KMS-11 (cell line): ENCODE measurements around the gene ITIH1.

ENCODE experiments used
- H2AFZ ChIP-seq: fragments of 200-600 bp; sonication (generic); 2 replicates; pipeline ENCODE4 v1.6.1; 2016; ENCODE audit warnings: antibody characterized with exemption, mixed run types, low read depth
- H3K27ac ChIP-seq: fragments of 200-600 bp; sonication (generic); 2 replicates; pipeline ENCODE4 v1.6.1; 2016; ENCODE audit warnings: mild to moderate bottlenecking, mixed run types
- H3K27me3 ChIP-seq: fragments of 200-600 bp; sonication (generic); 2 replicates; pipeline ENCODE4 v1.6.1; 2017; ENCODE audit warnings: mild to moderate bottlenecking, low read depth, mixed run types, moderate library complexity; ENCODE audit not compliant: insufficient read depth
- H3K36me3 ChIP-seq: fragments of 200-600 bp; sonication (generic); 2 replicates; pipeline ENCODE4 v1.6.1; 2017; ENCODE audit warnings: mild to moderate bottlenecking, mixed run types; ENCODE audit not compliant: insufficient read depth
- H3K4me1 ChIP-seq: fragments of 200-600 bp; sonication (generic); 2 replicates; pipeline ENCODE4 v1.6.1; 2016; ENCODE audit warnings: mild to moderate bottlenecking, low read depth, mixed run types; ENCODE audit not compliant: poor library complexity, severe bottlenecking
- H3K4me2 ChIP-seq: fragments of 200-600 bp; sonication (generic); 2 replicates; pipeline ENCODE4 v1.7.0; 2016; ENCODE audit warnings: mild to moderate bottlenecking, mixed run types
- H3K4me3 ChIP-seq: fragments of 200-600 bp; sonication (generic); IDR thresholded peaks from 2 replicates; pipeline ENCODE4 v1.6.1; 2017; ENCODE audit warnings: low read depth, low read length, mixed read lengths; ENCODE audit not compliant: insufficient read depth
- H3K79me2 ChIP-seq: fragments of 200-600 bp; sonication (generic); 2 replicates; pipeline ENCODE4 v1.6.1; 2016; ENCODE audit warnings: low read depth, mixed run types; ENCODE audit not compliant: insufficient read depth
- H3K9ac ChIP-seq: fragments of 200-600 bp; sonication (generic); 2 replicates; pipeline ENCODE4 v1.6.1; 2016; ENCODE audit warnings: mild to moderate bottlenecking, mixed run types
- H4K20me1 ChIP-seq: fragments of 200-600 bp; sonication (generic); 2 replicates; pipeline ENCODE4 v1.6.1; 2016; ENCODE audit warnings: mild to moderate bottlenecking, mixed run types; ENCODE audit not compliant: insufficient read depth
- CTCF ChIP-seq: fragments of 200-600 bp; sonication (generic); conservative IDR thresholded peaks from 2 replicates; pipeline ENCODE4 v1.6.1; 2017; ENCODE audit warnings: low read depth, mild to moderate bottlenecking, antibody characterized with exemption, low read length, moderate library complexity, mixed read lengths

Gene ITIH1

GRCh38 chr3:52836471-52836845, 59.1 kb downstream of the ITIH1 start:
- H3K4me3 ChIP-seq = no peak overlapping the region
- no peak overlapping the region for H2AFZ ChIP-seq
- no peak overlapping the region for H3K27ac ChIP-seq
- H4K20me1 ChIP-seq = no peaks in the 10 kb centered on the region
- H3K4me2 ChIP-seq = no peak overlapping the region
- no peak overlapping the region for H3K9ac ChIP-seq
- no peaks in the 10 kb centered on the region for H3K27me3 ChIP-seq
- H3K36me3 ChIP-seq = no peaks in the 10 kb centered on the region
- H3K4me1 ChIP-seq = no peaks in the 10 kb centered on the region
- TF ChIP-seq CTCF = no peak
- no peaks in the 10 kb centered on the region for H3K79me2 ChIP-seq

GRCh38 chr3:52836986-52837385, 59.6 kb downstream of the ITIH1 start:
- Histone ChIP-seq H3K27ac (no peak overlapping the region), H3K4me1 (no peaks in the 10 kb centered on the region), H3K9ac (no peak overlapping the region), H3K4me2 (no peak overlapping the region), H4K20me1 (no peaks in the 10 kb centered on the region), H3K4me3 (no peak overlapping the region), H3K36me3 (no peaks in the 10 kb centered on the region), H2AFZ (no peak overlapping the region), H3K79me2 (no peaks in the 10 kb centered on the region), H3K27me3 (no peaks in the 10 kb centered on the region)
- TF ChIP-seq CTCF = no peak

GRCh38 chr3:52838561-52839267, 61.3 kb downstream of the ITIH1 start:
- no peak overlapping the region for H3K9ac ChIP-seq
- no peak overlapping the region for H3K27ac ChIP-seq
- no peak overlapping the region for H3K4me2 ChIP-seq
- no peaks in the 10 kb centered on the region for H3K79me2 ChIP-seq
- H3K36me3 ChIP-seq = no peaks in the 10 kb centered on the region
- no peak overlapping the region for H3K4me3 ChIP-seq
- H3K4me1 ChIP-seq = no peaks in the 10 kb centered on the region
- no peak for TF ChIP-seq CTCF
- H3K27me3 ChIP-seq = no peaks in the 10 kb centered on the region
- H2AFZ ChIP-seq = no peak overlapping the region
- no peaks in the 10 kb centered on the region for H4K20me1 ChIP-seq

- Histone ChIP-seq H3K4me1 (no peaks in the 10 kb centered on the region), H2AFZ (no peak overlapping the region), H3K79me2 (no peaks in the 10 kb centered on the region), H3K27me3 (no peaks in the 10 kb centered on the region), H3K9ac (no peak overlapping the region), H3K36me3 (no peaks in the 10 kb centered on the region), H3K27ac (no peak overlapping the region), H4K20me1 (no peaks in the 10 kb centered on the region), H3K4me2 (no peak overlapping the region), H3K4me3 (no peak overlapping the region)
- TF ChIP-seq CTCF = no peak
Observed at GRCh38 chr3:52839268-52839575, 61.8 kb downstream of the ITIH1 start.
